Measurements from ENCODE around the gene DTWD2.
A peak's percentile ranks its signal among the peaks of the same experiment; 100 is the strongest.

DTWD2 gene

GRCh38 chr5:118796081-118796480 is 192.3 kb downstream of the DTWD2 start:
- H3K4me3 ChIP-seq (ENCODE audit: low read depth, low read length) = no peak overlapping the region
- no peak for TF ChIP-seq CTCF (IDR thresholded peaks at IDR 0.05; ENCODE audit: low read depth, low read length, missing control alignments)
- DNase-seq (ENCODE audit: low read depth) = no peak

GRCh38 chr5:118794281-118794680 is 194.1 kb downstream of the DTWD2 start:
- DNase-seq (ENCODE audit: low read depth) = no peak
- TF ChIP-seq CTCF (IDR thresholded peaks at IDR 0.05; ENCODE audit: low read depth, low read length, missing control alignments) = no peak
- H3K4me3 ChIP-seq (ENCODE audit: low read depth, low read length) = no peak overlapping the region

- H3K4me3 ChIP-seq (ENCODE audit: low read depth, low read length) = no peak overlapping the region
- no peak for DNase-seq (ENCODE audit: low read depth)
- TF ChIP-seq CTCF (IDR thresholded peaks at IDR 0.05; ENCODE audit: low read depth, low read length, missing control alignments) = no peak
Observed at GRCh38 chr5:118793652-118794051, 194.7 kb downstream of the DTWD2 start.

- no peak for DNase-seq (ENCODE audit: low read depth)
- no peak overlapping the region for H3K4me3 ChIP-seq (ENCODE audit: low read depth, low read length)
- TF ChIP-seq CTCF (IDR thresholded peaks at IDR 0.05; ENCODE audit: low read depth, low read length, missing control alignments) = no peak
Observed at GRCh38 chr5:118793091-118793490, 195.3 kb downstream of the DTWD2 start.

GRCh38 chr5:118791926-118792734 is 196.2 kb downstream of the DTWD2 start:
- no peak overlapping the region for H3K4me3 ChIP-seq (ENCODE audit: low read depth, low read length)
- peak; percentile 48 for DNase-seq (ENCODE audit: low read depth)
- TF ChIP-seq CTCF (IDR thresholded peaks at IDR 0.05; ENCODE audit: low read depth, low read length, missing control alignments) = peak; percentile 82

- no peak for DNase-seq (ENCODE audit: low read depth)
- no peak for TF ChIP-seq CTCF (IDR thresholded peaks at IDR 0.05; ENCODE audit: low read depth, low read length, missing control alignments)
- H3K4me3 ChIP-seq (ENCODE audit: low read depth, low read length) = no peak overlapping the region
Observed at GRCh38 chr5:118789366-118789765, 199.0 kb downstream of the DTWD2 start.

- TF ChIP-seq CTCF (IDR thresholded peaks at IDR 0.05; ENCODE audit: low read depth, low read length, missing control alignments) = no peak
- DNase-seq (ENCODE audit: low read depth) = no peak
- H3K4me3 ChIP-seq (ENCODE audit: low read depth, low read length) = no peak overlapping the region
Observed at GRCh38 chr5:118788351-118788750, 200.0 kb downstream of the DTWD2 start.
